GM19438 (cell line): ENCODE data around the gene ASB6.

Experiments used
- ATAC-seq: cut with Tn5 transposase; IDR thresholded peaks from one replicate; pipeline ENCODE4 v1.9.1; 2021; ENCODE audit warnings: low read depth; ENCODE audit not compliant: unreplicated experiment

ASB6 gene

GRCh38 chr9:129610473-129611306 lies 31.3 kb downstream of the ASB6 start:
- ATAC-seq: no peak

GRCh38 chr9:129610213-129610472 lies 31.8 kb downstream of the ASB6 start:
- no peak for ATAC-seq

DNA sequence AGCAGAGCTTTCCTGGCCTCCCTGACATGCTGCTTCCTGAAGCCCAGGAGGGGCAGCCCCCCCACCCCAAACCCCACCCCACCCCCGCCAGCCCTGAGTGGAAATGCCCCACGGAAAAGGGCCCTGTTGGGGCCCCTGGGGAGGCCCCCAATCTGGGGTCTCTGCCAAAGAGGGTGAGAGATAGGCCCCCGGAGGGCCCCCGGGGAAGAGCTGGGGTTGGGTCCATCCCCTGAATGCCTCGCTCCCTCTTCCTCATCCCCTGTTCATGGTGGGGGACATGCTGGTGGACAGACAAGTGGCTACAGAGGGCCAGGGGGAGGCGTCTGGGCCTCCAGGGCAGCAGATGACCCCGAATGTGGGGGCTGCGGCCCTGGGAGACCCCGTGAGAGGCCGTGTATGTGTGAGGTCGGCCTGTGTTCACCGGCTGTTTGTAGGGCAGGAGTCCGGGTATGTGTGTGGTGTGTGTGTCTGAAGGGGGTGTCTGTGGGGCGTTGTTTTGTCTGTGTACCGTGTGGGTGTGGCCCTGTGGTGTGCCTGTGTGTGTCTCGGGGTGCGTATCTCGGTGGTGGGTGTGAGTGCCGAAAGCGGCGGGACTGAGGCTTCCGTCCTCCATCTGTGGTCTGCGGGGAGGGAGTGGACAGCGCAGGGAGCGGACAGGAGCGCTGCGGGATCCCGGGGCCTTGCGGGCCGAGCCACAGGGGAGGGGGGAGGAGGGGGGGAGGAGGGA lies 32.3 kb downstream of the ASB6 start:
- no peak for ATAC-seq

GRCh38 chr9:129608561-129609481 lies 33.1 kb downstream of the ASB6 start:
- ATAC-seq: no peak

DNA sequence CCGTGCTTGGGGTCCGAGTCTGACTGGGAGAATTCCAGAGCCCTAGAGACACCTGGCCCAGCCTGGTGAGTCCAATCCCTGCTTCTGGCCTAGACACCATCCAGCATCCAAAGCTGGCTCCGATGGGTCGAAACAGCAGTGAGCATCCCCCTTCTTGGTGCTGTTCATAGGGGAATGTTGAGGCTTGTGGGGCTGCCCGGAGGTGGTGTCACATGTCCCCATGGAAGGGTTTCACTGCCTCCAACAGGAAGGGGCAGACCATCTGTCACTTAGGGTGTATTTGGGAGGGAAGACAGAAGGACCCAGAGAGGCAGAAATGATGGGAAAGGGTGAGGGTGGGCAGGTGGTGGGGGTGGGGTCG lies 34.9 kb downstream of the ASB6 start:
- no peak for ATAC-seq

DNA sequence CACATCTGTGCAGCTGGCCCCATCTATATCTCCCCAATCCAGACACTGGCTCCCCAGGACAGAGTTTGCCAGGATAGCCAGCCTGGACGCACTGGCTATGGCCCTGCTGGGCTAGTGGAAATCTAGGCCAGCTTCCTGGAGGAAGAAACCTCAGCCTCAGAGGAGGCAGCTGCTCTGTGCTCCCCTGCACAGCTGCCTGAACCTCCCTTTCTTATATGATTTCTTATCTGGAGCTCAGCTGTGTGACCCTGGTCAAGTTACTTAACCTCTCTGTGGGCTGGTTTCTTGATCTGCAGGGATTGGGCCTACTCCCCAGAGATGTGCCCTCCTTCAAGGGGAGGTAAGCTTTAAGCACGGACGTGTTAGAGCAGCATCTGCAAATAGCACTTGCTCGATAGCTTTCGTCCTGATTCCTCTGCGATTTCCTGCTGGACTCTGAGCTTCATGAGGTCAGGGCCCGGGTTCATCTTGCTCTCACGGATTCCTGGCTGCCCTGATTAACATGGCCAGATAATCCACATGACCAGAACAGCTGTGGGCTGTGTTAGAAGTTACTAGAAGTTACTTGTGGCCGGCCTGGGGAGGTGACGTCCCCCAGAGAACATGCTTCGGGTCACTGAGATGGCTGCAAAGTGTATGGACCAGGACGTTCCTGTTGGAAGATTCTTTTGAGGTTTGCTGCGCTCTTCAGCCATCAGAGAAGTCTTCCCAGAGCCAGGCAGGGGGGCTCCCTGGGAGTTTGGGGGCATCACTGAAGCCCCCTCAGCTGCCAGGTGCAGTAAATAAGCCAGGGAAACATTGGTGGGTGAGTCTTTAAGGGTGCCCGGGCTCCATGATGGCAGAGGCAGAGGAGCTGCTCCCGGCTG lies 35.6 kb downstream of the ASB6 start:
- no peak for ATAC-seq

- ATAC-seq: no peak
Measured at GRCh38 chr9:129604766-129605163, 37.2 kb downstream of the ASB6 start.

- ATAC-seq: no peak
Measured at GRCh38 chr9:129604056-129604765, 37.7 kb downstream of the ASB6 start.

GRCh38 chr9:129602598-129603415 lies 39.1 kb downstream of the ASB6 start:
- no peak for ATAC-seq

DNA sequence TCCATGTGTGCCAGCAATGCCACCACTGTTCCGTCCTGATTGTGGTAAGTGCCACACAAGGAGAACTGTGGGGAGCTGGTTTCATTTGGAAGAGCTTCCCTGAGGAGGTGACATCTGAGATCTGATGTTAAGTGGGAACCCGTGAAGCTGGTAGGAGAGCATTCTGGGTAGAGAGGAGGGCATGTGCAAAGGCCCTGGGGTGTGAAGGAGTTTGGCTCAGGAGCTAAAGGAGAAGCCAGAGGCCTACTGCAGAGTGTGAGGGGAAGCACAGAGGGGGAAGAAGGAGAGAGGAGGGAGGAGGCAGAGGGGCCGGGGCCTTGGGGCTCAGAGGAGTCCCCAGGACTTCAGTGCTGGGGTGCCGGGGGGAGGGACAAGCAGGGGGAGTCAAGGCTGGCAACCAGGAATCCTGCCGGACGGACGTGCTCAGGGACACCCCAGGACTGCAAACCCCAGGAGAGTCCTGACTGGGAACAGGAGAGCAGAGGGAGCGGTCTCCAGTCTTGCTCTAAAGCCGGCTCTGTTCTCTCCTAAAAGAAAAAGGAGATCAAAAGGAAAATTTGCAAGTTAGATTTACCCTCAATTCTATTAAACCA lies 40.8 kb downstream of the ASB6 start:
- ATAC-seq: no peak

DNA sequence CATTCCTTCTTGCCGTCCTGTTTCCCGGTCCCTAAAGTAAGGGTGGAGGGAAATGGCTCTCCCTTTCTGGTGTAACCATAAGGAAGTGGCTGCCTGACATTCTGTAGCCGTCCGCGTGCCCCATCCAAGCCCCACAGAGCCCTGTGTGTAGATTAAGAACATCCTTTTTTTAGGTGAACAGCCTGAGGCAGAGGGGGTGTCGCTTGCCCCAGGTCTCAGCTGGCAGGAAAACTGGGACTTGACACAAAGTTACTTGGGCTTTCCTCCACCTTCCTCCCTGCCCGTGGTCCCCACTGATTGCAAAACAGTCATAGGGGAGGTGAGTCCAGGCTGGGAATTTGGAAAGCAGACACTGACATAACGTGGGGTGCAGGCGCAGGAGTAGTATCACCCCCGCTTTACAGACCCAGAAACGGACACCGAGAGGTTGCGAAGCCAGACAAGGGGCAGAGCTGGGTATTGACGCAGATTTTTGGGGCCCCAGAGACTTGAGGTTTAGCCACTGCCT lies 43.8 kb downstream of the ASB6 start:
- ATAC-seq: no peak

- peak; percentile 57 for ATAC-seq
Measured at GRCh38 chr9:129597355-129598088, 44.4 kb downstream of the ASB6 start.

DNA sequence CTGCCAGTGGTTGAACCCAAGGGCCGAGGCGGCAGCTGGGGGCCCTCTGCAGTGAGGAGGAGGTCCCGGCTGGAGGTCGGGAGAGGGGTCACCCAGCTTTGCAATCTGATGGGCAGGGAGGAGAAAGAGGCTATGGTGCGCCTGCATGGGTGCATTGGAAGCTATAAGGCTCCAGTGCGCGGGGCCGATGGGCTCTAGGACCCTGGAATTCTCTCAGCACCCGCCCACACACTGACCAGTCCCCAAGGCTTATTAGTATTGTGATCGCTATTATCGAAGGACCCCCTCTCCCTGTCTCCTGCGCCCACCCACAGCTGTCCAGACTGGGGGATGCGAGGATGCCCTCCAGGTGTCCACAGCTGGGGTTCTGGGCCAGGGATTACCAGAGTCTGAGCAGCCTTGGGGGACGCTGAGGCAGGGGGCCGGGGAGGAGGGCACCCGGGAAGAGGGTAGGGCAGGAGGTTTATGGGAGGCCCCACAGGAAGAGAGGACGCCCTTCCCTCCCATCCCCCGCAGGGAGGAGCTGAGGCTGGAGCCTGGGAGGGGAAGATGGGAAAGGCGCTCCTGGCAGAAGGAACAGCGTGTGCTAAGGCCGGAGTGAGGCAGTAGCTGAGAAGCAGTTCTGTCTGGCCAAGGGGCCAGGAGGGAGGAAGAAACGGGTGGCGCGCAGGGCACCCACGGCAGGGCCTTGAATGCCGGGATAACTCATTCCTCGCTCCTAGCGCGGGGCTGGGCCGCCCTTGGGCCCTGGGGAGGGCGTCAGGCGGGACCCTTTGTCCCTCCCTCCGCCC lies 45.2 kb downstream of the ASB6 start:
- no peak for ATAC-seq

- ATAC-seq: no peak
Measured at GRCh38 chr9:129595903-129596540, 45.9 kb downstream of the ASB6 start.

DNA sequence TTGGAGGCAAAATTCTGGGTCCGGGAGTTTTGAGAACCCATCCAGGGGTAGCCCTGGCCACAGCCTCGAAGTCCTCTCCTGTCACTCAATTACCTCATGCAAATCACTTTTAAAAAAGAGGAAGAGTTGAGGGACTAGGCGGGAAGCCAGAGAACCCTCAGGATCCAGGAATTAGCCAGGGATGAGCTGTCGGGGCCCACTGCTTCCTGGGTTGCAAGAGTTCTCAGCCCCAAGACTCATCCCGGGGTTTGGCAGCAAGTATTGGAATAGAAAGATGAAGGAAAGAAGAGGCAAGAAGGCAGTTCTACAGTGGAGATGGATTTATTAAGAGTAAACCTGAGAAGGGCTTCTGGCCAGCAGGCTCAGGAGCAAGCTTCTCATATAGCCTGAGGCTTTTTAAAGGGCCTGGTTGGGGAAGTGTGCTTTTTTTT lies 46.6 kb downstream of the ASB6 start:
- ATAC-seq: no peak

- no peak for ATAC-seq
Measured at GRCh38 chr9:129594632-129595031, 47.3 kb downstream of the ASB6 start.
